GM13976 (cell line): ENCODE results near the gene PTPRK.

Experiments used
- DNase-seq: peaks from one replicate; pipeline ENCODE4 v3.0.0; 2012; ENCODE audit warnings: low spot score
- CTCF ChIP-seq: IDR thresholded peaks from 2 replicates; pipeline ENCODE4 v1.5.1; 2012; ENCODE audit warnings: borderline replicate concordance, mild to moderate bottlenecking; ENCODE audit not compliant: insufficient read depth; ENCODE audit errors: extremely low read depth, missing control alignments, control extremely low read depth
- in situ Hi-C: fragments of 300-500 bp; cut with MboI; formaldehyde crosslinking; loops from one replicate; pipeline ENCODE4 v1.12.0; 2022; ENCODE audit warnings: low sequenced_read_pairs, mixed read lengths, inconsistent platforms; ENCODE audit not compliant: unreplicated experiment

Gene PTPRK

GRCh38 chr6:127946388-127946787, 574.0 kb downstream of the PTPRK start:
- no peak for DNase-seq
- in situ Hi-C loops = no loop called here
- no peak for TF ChIP-seq CTCF

GRCh38 chr6:127945434-127946097, 574.8 kb downstream of the PTPRK start:
- no peak for DNase-seq
- in situ Hi-C loops = no loop called here
- no peak for TF ChIP-seq CTCF

- in situ Hi-C loops = no loop called here
- DNase-seq = no peak
- TF ChIP-seq CTCF = no peak
Measured at GRCh38 chr6:127941228-127941627, 579.2 kb downstream of the PTPRK start.

GRCh38 chr6:127939442-127940066, 580.8 kb downstream of the PTPRK start:
- DNase-seq = no peak
- no peak for TF ChIP-seq CTCF
- in situ Hi-C loops = no loop called here

GRCh38 chr6:127938701-127939100, 581.7 kb downstream of the PTPRK start:
- in situ Hi-C loops = no loop called here
- no peak for DNase-seq
- TF ChIP-seq CTCF = no peak

GRCh38 chr6:127937747-127938146, 582.7 kb downstream of the PTPRK start:
- in situ Hi-C loops = no loop called here
- no peak for TF ChIP-seq CTCF
- DNase-seq = no peak
